Measurements from ENCODE around the gene RPL31.

GRCh38 chr2:101017371-101017770, 15.3 kb downstream of the RPL31 start:
- TF ChIP-seq, protein P1, sequence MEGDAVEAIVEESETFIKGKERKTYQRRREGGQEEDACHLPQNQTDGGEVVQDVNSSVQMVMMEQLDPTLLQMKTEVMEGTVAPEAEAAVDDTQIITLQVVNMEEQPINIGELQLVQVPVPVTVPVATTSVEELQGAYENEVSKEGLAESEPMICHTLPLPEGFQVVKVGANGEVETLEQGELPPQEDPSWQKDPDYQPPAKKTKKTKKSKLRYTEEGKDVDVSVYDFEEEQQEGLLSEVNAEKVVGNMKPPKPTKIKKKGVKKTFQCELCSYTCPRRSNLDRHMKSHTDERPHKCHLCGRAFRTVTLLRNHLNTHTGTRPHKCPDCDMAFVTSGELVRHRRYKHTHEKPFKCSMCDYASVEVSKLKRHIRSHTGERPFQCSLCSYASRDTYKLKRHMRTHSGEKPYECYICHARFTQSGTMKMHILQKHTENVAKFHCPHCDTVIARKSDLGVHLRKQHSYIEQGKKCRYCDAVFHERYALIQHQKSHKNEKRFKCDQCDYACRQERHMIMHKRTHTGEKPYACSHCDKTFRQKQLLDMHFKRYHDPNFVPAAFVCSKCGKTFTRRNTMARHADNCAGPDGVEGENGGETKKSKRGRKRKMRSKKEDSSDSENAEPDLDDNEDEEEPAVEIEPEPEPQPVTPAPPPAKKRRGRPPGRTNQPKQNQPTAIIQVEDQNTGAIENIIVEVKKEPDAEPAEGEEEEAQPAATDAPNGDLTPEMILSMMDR (IDR thresholded peaks at IDR 0.05; ENCODE audit: insufficient read depth, low read depth, low read length) = no peak
- TF ChIP-seq EZH2 (IDR thresholded peaks at IDR 0.05; ENCODE audit: insufficient read depth, low read length) = no peak
